Mesothelial cell of epicardium (in vitro differentiated cells): ENCODE results near the gene DLD. TPM values are rescaled to one million over a fixed set of nuclear protein-coding genes. Genes with fewer than 3 reads are reported as not detected.

Source experiments
- DNase-seq, 2 experiments: peaks; one replicate each; pipeline ENCODE4 v3.0.0; 2021; ENCODE audit warnings: low spot score in 2 of 2; ENCODE audit not compliant: unreplicated experiment in 2 of 2
- H3K27ac Mint-ChIP-seq: 2 replicates; pipeline ENCODE4 v1.8.0; 2021; ENCODE audit warnings: mixed read lengths
- H3K27me3 Mint-ChIP-seq: 2 replicates; pipeline ENCODE4 v1.8.0; 2021; ENCODE audit warnings: low read depth, mixed read lengths
- H3K36me3 Mint-ChIP-seq: 2 replicates; pipeline ENCODE4 v1.8.0; 2021; ENCODE audit warnings: mixed read lengths
- H3K4me1 Mint-ChIP-seq: 2 replicates; pipeline ENCODE4 v1.8.0; 2021; ENCODE audit warnings: mixed read lengths
- H3K4me3 Mint-ChIP-seq: 2 replicates; pipeline ENCODE4 v1.8.0; 2021; ENCODE audit warnings: mild to moderate bottlenecking, moderate library complexity, mixed read lengths
- H3K9me3 Mint-ChIP-seq: 2 replicates; pipeline ENCODE4 v1.8.0; 2021; ENCODE audit warnings: mixed read lengths
- CTCF ChIP-seq: fragments of 200-600 bp; sonication (generic); IDR thresholded peaks from one replicate; pipeline ENCODE4 v1.5.0; 2021; ENCODE audit warnings: antibody characterized with exemption; ENCODE audit not compliant: unreplicated experiment
- total RNA-seq: library from RNA; stranded (reverse); gene quantifications from 3 replicates; pipeline ENCODE4 v1.2.1, GENCODE V29; 2021

Gene DLD
- total RNA-seq, 1 donor from 2014 or later = 61.5 TPM

GRCh38 chr7:107940951-107941350, 50.0 kb downstream of the DLD start:
- TF ChIP-seq CTCF = no peak
- Mint-ChIP-seq H3K4me1 (peaks cover 37% of the 10 kb centered on the region), H3K27ac (peak overlapping the region; percentile 22), H3K27me3 (no peaks in the 10 kb centered on the region), H3K36me3 (peaks cover 56% of the 10 kb centered on the region), H3K4me3 (no peak overlapping the region), H3K9me3 (no peaks in the 10 kb centered on the region)
- DNase-seq = no peak

DNA sequence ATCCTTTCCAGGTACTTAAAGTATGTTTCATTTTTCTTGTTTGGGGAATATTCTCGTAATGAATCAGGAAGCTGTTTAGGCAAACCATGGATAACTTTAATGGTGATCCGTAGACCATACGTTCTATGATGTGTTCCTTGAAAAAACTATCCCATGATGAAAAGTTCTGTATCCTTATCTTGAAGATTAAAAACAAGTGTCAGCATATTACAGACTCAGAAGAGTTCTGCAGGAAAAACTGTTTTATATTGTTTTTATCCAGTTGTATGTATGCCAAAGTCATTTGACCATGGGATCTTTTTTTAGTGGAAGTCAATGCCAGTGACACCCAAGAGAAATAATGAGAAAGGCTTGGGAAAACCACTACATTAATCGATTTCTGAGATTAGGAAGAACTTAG, 52.0 kb downstream of the DLD start:
- H3K4me1 Mint-ChIP-seq = peaks cover 37% of the 10 kb centered on the region
- no peak for TF ChIP-seq CTCF
- H3K27me3 Mint-ChIP-seq = no peaks in the 10 kb centered on the region
- peaks cover 57% of the 10 kb centered on the region for H3K36me3 Mint-ChIP-seq
- H3K4me3 Mint-ChIP-seq = no peak overlapping the region
- H3K9me3 Mint-ChIP-seq = no peaks in the 10 kb centered on the region
- H3K27ac Mint-ChIP-seq = no peak overlapping the region
- DNase-seq = no peak

DNA sequence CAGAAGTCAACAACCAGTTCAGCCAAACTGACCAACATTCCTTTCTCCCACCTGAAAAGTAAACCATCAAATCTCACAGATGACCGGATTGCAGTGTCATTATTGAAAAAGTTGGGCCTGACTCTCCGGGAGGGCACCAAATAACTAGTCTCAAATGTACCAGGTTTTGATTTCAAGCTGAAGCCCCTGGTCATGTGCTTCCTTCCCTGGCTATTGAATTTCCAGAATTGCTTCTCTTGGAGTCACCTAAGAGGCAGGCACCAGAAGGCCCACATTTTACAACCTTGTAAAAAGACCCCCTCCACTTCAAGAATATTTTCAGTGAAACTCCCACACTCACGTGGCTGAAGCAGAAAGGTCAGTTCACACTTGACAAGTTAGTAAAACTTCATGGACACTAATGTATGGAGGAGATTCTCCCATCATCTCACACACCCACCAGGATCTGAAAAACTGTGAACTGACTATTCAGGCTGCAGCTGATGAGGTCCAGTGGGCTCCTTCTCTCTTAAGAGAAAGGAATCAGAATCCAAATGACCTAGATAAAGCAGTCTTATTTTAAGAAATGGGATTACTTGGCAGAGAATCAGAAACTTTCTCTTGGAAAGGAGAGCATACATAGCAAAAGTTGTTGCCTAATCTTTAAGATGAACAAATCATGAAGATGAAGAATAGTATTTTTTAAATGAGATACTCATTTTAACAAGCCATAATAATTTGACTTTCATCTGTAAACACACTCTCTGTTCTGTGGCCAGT, 53.6 kb downstream of the DLD start:
- peaks cover 64% of the 10 kb centered on the region for H3K36me3 Mint-ChIP-seq

GRCh38 chr7:107945332-107945731, 54.3 kb downstream of the DLD start:
- Mint-ChIP-seq H3K36me3 (peaks cover 64% of the 10 kb centered on the region), H3K27me3 (no peaks in the 10 kb centered on the region), H3K9me3 (no peaks in the 10 kb centered on the region), H3K4me1 (peaks cover 39% of the 10 kb centered on the region), H3K4me3 (no peak overlapping the region), H3K27ac (peak overlapping the region; percentile 27)
- DNase-seq = no peak
- TF ChIP-seq CTCF = no peak

More for the DNA sequence above, 53.6 kb downstream of the DLD start:
- Mint-ChIP-seq H3K27me3 (no peaks in the 10 kb centered on the region), H3K9me3 (no peaks in the 10 kb centered on the region), H3K27ac (peak overlapping the region; percentile 30), H3K4me1 (peaks cover 38% of the 10 kb centered on the region), H3K4me3 (no peak overlapping the region)
- no peak for TF ChIP-seq CTCF
- no peak for DNase-seq

- DNase-seq = no peak
- no peak for TF ChIP-seq CTCF
- peak overlapping the region; percentile 35 for H3K27ac Mint-ChIP-seq
- peaks cover 64% of the 10 kb centered on the region for H3K36me3 Mint-ChIP-seq
- no peaks in the 10 kb centered on the region for H3K27me3 Mint-ChIP-seq
- peaks cover 40% of the 10 kb centered on the region for H3K4me1 Mint-ChIP-seq
- H3K9me3 Mint-ChIP-seq = no peaks in the 10 kb centered on the region
- no peak overlapping the region for H3K4me3 Mint-ChIP-seq
Measured at GRCh38 chr7:107946451-107946850, 55.5 kb downstream of the DLD start.
